Left ventricle myocardium inferior (tissue), 1 donor: Measurements from ENCODE around the gene IFNG. TPM values are rescaled to one million over a fixed set of nuclear protein-coding genes. Genes with fewer than 3 reads are reported as not detected.

Experiments
- DNase-seq: peaks from one replicate; pipeline ENCODE4 v3.0.0-alpha.2; 2020
- H3K27ac ChIP-seq: fragments of 200-600 bp; replicated peaks from 2 replicates; pipeline ENCODE4 v1.8.0; 2021
- H3K27me3 ChIP-seq: fragments of 200-600 bp; 2 replicates; pipeline ENCODE4 v1.8.0; 2021; ENCODE audit warnings: low read depth
- H3K36me3 ChIP-seq: fragments of 200-600 bp; 2 replicates; pipeline ENCODE4 v1.8.0; 2021
- H3K4me1 ChIP-seq: fragments of 200-600 bp; 2 replicates; pipeline ENCODE4 v1.8.0; 2021
- H3K4me3 ChIP-seq: fragments of 200-600 bp; 2 replicates; pipeline ENCODE4 v1.8.0; 2021; ENCODE audit warnings: mild to moderate bottlenecking, moderate library complexity
- H3K9me3 ChIP-seq: fragments of 200-600 bp; replicated peaks from 2 replicates; pipeline ENCODE4 v1.8.0; 2021
- intact Hi-C: fragments of 100-400 bp; cut with micrococcal nuclease; formaldehyde crosslinking; loops from one replicate; pipeline ENCODE4 v1.11.0; 2022
- total RNA-seq: library from RNA; stranded (reverse); fragmentation: NEBNext Ultra II Directional; extraction: Animal tissue kit (Norgen Biotek cat#: 25700); gene quantifications from one replicate; pipeline ENCODE4 v1.2.1, GENCODE V29; 2021
- TF ChIP-seq, protein P1 (sequence below): fragments of 200-600 bp; IDR thresholded peaks from 2 replicates; pipeline ENCODE4 v1.8.0; 2021; ENCODE audit warnings: antibody characterized with exemption, mild to moderate bottlenecking, borderline replicate concordance
- donor health status: DM: no; HTN: yes; CAD: no; lungs with severe emphysema.

The IFNG gene
- total RNA-seq, 1 donor from 2014 or later: not detected

- intact Hi-C loops: no loop called here
- TF ChIP-seq, protein P1, sequence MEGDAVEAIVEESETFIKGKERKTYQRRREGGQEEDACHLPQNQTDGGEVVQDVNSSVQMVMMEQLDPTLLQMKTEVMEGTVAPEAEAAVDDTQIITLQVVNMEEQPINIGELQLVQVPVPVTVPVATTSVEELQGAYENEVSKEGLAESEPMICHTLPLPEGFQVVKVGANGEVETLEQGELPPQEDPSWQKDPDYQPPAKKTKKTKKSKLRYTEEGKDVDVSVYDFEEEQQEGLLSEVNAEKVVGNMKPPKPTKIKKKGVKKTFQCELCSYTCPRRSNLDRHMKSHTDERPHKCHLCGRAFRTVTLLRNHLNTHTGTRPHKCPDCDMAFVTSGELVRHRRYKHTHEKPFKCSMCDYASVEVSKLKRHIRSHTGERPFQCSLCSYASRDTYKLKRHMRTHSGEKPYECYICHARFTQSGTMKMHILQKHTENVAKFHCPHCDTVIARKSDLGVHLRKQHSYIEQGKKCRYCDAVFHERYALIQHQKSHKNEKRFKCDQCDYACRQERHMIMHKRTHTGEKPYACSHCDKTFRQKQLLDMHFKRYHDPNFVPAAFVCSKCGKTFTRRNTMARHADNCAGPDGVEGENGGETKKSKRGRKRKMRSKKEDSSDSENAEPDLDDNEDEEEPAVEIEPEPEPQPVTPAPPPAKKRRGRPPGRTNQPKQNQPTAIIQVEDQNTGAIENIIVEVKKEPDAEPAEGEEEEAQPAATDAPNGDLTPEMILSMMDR: no peak
- no peak overlapping the region for H3K27ac ChIP-seq
- H3K4me1 ChIP-seq: no peaks in the 10 kb centered on the region
- H3K9me3 ChIP-seq: no peaks in the 10 kb centered on the region
- no peak for DNase-seq
- H3K36me3 ChIP-seq: no peaks in the 10 kb centered on the region
- H3K27me3 ChIP-seq: no peaks in the 10 kb centered on the region
- no peak overlapping the region for H3K4me3 ChIP-seq
Observed at GRCh38 chr12:68109001-68109400, 50.5 kb downstream of the IFNG start.

DNA sequence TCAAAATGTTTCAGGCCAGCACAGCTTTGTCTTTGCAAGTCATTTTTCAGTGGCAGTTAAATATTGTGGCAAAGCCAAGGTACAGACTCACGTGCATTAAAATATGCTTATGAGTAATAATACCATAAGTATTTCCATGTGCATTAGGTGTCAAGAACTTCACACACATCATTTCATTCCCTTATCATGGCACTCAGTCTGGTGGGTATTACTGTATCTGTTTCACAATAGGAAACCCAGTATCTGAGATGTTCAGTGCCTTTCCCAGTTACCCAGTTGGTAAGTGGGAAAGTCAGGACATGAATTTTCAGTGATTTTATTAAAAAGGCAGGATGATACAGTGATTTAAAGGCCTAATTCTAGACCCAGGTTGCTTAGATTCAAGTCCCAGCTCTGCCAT lies 52.9 kb downstream of the IFNG start:
- DNase-seq: no peak
- TF ChIP-seq, protein P1: no peak
- no peak overlapping the region for H3K27ac ChIP-seq
- H3K4me1 ChIP-seq: no peaks in the 10 kb centered on the region
- no peaks in the 10 kb centered on the region for H3K9me3 ChIP-seq
- intact Hi-C loops: no loop called here
- H3K36me3 ChIP-seq: no peaks in the 10 kb centered on the region
- H3K4me3 ChIP-seq: no peak overlapping the region
- no peaks in the 10 kb centered on the region for H3K27me3 ChIP-seq

GRCh38 chr12:68106160-68106559 lies 53.4 kb downstream of the IFNG start:
- no peaks in the 10 kb centered on the region for H3K9me3 ChIP-seq
- no peak overlapping the region for H3K4me3 ChIP-seq
- no peaks in the 10 kb centered on the region for H3K4me1 ChIP-seq
- H3K27me3 ChIP-seq: no peaks in the 10 kb centered on the region
- no peaks in the 10 kb centered on the region for H3K36me3 ChIP-seq
- DNase-seq: no peak
- TF ChIP-seq, protein P1: no peak
- H3K27ac ChIP-seq: no peak overlapping the region
- intact Hi-C loops: no loop called here

Other genes with a start within 250 kb of the IFNG start
- gene IFNG-AS1, start 170.3 kb downstream of the IFNG start, total RNA-seq: 0.58 TPM
- not detected for gene IL26, start 66.1 kb upstream of the IFNG start, total RNA-seq
- gene IL22, start 93.9 kb upstream of the IFNG start, total RNA-seq: not detected
- gene MDM1, start 172.6 kb upstream of the IFNG start, total RNA-seq: 7.8 TPM